ENCODE data around the gene MRAP.

Gene MRAP

DNA sequence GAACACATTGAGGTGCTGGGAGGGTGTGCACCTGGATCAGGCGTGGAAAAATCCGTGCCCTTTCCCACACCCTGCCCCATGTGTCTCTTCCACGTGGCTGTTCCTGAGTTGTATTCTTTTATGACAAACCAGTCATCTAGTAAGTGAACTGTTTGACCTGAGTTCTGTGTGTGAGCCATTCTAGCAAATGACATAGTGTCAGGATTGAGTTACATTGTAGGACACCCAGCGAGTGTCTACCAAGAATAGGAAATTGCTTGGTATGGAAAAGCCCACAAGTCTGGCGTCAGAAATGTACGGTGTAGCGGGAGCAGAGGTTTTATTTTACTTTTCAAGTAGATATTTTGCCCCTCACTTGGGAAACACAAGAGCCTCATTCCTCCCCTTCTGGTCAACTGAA lies 1.2 kb upstream of the MRAP start:
- TF ChIP-seq CTCF (IDR thresholded peaks at IDR 0.05; ENCODE audit: control extremely low read depth, extremely low read depth, low read depth, missing control alignments), result no peak
- DNase-seq (ENCODE audit: extremely low spot score), result no peak
- CTCF ChIA-PET, result no interaction called here
- POLR2A ChIA-PET, result no interaction called here

DNA sequence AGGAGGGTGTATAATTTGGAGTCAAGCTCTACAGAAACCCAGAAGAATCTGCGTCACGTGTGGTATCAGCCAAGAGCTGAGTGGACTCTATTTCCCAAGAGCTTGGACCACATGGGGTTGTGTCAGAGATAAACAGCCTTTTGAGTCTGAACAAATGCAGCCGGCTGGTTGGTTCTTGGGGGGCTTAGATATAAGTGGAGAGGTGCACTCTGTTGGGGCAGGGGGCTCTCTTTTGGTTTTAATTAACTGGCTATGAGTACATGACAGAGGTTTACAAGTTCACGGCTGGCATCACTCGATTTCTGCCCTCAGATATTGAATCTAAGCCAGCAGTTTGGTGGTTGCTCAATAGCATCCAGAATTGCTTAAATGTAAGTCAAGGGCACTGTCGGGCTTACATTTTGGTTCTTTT lies 501 bp upstream of the MRAP start:
- TF ChIP-seq CTCF (IDR thresholded peaks at IDR 0.05; ENCODE audit: control extremely low read depth, extremely low read depth, low read depth, missing control alignments), result no peak
- CTCF ChIA-PET, result interaction anchor here (1.5 kb wide), 1 partner anchor 8 kb away, joined by 3 read pairs; no protein-coding TSS in a partner anchor
- POLR2A ChIA-PET, result no interaction called here
- no peak for DNase-seq (ENCODE audit: extremely low spot score)

DNA sequence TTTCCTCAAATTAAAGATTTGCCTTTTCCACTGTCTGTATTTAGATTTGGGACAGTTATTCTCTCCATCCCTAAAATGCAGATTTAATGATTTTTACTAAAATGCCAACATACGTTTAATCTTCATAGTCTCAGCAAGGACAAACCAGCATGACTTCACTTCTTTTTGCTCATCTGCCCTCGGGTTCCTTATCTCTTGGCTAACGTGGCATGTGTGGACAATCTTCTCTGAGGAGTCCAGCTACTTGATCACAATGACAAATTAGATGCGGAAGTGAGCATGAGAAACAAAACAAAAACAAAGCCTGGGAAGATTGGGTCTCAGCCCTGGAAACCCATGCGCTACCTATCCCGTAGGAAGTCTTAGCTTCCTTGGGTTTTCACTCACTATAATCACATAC lies 1.0 kb downstream of the MRAP start:
- no peak for TF ChIP-seq CTCF (IDR thresholded peaks at IDR 0.05; ENCODE audit: control extremely low read depth, extremely low read depth, low read depth, missing control alignments)
- no peak for DNase-seq (ENCODE audit: extremely low spot score)
- POLR2A ChIA-PET, result no interaction called here
- CTCF ChIA-PET, result no interaction called here

- CTCF ChIA-PET, result no interaction called here
- POLR2A ChIA-PET, result no interaction called here
- no peak for DNase-seq (ENCODE audit: extremely low spot score)
- TF ChIP-seq CTCF (IDR thresholded peaks at IDR 0.05; ENCODE audit: control extremely low read depth, extremely low read depth, low read depth, missing control alignments), result no peak
Measured at GRCh38 chr21:32300117-32300681, 1.5 kb downstream of the MRAP start.

DNA sequence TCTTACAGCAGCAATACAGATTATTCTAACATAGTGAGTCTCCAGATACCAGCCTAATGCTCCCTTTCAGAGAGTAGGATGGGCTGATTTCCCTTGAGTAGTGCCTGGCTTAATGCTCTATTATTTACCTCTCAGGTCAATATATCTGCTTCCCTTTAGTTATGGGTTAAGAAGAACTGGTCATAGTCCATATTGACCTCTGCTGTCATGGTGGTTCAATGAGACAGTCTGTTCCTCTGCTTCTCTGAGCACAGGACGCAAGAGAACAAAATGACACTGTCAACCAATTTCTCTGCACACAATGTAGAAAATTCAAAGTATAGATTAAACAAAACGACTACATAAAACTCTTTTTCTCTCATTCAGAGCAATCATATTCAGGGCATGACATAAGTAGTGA lies 2.9 kb downstream of the MRAP start:
- no peak for DNase-seq (ENCODE audit: extremely low spot score)
- ChIA-PET CTCF (no interaction called here), POLR2A (no interaction called here)
- no peak for TF ChIP-seq CTCF (IDR thresholded peaks at IDR 0.05; ENCODE audit: control extremely low read depth, extremely low read depth, low read depth, missing control alignments)

- ChIA-PET CTCF (no interaction called here), POLR2A (no interaction called here)
- no peak for TF ChIP-seq CTCF (IDR thresholded peaks at IDR 0.05; ENCODE audit: control extremely low read depth, extremely low read depth, low read depth, missing control alignments)
- DNase-seq (ENCODE audit: extremely low spot score), result no peak
Measured at GRCh38 chr21:32302560-32302959, 3.9 kb downstream of the MRAP start.

DNA sequence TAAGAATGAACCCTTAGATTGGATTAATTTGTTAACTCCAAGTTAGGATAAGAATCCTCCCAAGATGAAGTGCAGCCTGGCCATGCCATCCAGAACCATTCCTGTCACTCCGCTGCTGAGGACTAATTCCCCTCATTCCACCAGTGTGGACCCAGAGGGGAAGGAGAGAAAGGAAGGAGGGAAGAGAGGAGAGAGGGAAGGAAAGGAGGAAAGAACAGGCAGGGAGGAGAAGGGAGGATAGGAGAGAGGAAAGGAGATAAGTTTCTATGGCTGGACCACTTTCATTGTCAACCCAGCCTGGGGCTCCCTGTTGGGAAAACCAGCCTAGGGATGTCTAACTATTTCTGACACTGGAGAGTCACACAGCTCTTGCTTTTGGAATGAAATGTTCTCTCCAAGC lies 4.7 kb downstream of the MRAP start:
- ChIA-PET POLR2A (no interaction called here), CTCF (no interaction called here)
- TF ChIP-seq CTCF (IDR thresholded peaks at IDR 0.05; ENCODE audit: control extremely low read depth, extremely low read depth, low read depth, missing control alignments), result no peak
- DNase-seq (ENCODE audit: extremely low spot score), result no peak
